ENCODE data around the gene HOXD3.

Gene HOXD3

GRCh38 chr2:176184749-176185148 lies 27.6 kb downstream of the HOXD3 start:
- DNase-seq, result no peak

DNA sequence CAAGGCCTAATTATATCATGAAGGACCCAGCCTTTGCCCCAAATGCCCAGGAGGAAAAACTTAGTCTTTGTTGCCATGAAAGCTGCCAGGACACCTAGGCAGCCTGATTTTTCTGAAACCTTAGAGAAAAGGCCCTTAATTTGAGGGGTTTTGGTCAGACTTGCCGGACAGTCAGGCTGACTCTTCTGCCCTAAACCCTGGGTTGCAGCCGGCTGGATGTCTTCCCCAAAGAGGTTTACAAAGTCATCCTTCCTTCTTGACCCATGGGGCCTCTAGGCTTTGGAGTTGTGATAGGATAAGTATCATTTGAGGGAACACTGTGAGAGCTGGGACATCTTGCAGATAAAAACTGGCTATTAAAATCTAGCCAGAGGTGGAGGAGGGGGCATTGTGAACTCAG lies 28.9 kb downstream of the HOXD3 start:
- no peak for DNase-seq

DNA sequence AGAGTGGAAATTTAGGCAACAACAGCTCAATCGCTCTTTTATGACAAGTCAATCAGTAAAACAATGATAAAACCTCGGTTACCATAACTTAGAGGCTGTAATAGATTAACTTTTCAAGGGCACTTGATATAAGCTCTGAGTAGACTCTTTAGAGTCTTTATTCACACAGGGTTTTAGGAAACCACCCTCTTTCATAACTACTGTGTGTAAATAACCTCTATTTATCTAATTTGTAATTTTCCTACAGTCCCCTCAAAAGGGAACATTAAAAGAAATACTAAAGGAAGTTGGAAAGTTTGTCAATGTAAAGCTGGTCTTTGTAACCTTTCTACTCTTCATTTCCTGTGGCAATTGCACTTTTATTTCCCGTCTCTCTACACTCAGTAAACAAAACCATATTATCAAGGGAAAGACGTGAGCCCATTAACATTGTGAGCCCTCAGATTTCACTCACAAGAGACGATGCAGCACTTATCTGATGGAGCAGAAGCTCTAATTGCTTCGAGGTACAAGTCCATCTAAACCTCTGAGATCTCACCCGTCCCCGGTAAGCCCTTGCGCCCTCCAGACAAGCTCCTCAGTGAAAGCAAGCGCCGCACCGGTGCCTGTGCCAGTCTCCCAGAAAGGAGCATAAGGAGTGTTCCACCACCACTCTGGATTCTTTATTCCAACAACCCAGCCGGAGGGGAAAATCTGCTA lies 30.2 kb downstream of the HOXD3 start:
- no peak for DNase-seq

GRCh38 chr2:176187899-176188773 lies 31.0 kb downstream of the HOXD3 start, which contains the start of gene HOXD1:
Gene HOXD1 (plus strand): TSS chr2:176188668. CDS start chr2:176188802, 134 bp downstream.
- no peak for DNase-seq

- no peak for DNase-seq
Measured at GRCh38 chr2:176188774-176189680, 31.9 kb downstream of the HOXD3 start.

GRCh38 chr2:176189681-176190641 lies 32.9 kb downstream of the HOXD3 start:
- DNase-seq, result no peak

DNA sequence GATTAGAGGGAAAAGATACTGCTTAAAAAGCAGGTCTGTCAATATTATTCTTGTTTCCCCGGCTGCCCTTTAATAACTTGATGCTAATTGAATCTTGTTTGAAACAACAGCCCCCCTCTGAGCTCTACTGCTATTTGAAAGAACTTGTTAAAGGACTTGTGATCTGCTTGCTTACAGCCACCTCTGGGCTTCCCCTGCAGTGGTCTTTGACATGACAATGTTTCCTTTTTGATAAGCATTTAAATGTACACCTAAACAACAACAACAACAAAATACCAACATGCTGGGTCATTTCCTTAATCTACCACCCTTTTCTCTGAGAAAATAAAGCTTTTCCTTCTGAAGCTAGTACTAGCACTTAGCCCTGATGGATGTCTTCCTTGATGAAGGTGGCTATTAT lies 35.2 kb downstream of the HOXD3 start:
- no peak for DNase-seq

GRCh38 chr2:176193048-176193447 lies 35.9 kb downstream of the HOXD3 start:
- DNase-seq, result no peak

- no peak for DNase-seq
Measured at GRCh38 chr2:176199902-176200301, 42.8 kb downstream of the HOXD3 start.

- DNase-seq, result no peak
Measured at GRCh38 chr2:176200971-176201370, 43.9 kb downstream of the HOXD3 start.

GRCh38 chr2:176202491-176202890 lies 45.4 kb downstream of the HOXD3 start:
- DNase-seq, result no peak

DNA sequence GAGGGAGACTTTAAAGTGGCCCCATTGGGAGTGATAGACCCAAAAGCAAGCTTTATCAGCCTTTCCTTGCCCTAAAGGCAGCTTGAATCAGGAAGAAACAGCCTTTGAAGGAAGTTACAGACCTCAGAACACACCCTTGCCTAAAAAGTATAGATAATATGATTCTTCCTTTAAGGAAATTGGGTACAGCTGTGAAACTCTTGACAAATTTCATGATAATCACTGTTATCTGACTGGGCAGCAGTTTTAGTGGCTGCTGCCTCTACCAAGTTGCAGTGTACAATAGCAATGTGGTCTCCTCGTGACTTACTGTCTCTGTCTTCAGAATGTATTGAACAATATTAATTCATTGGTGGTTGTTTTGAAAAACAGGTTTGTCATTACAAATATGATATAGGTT lies 48.0 kb downstream of the HOXD3 start:
- DNase-seq, result no peak

GRCh38 chr2:176206136-176206535 lies 49.0 kb downstream of the HOXD3 start:
- DNase-seq, result no peak

DNA sequence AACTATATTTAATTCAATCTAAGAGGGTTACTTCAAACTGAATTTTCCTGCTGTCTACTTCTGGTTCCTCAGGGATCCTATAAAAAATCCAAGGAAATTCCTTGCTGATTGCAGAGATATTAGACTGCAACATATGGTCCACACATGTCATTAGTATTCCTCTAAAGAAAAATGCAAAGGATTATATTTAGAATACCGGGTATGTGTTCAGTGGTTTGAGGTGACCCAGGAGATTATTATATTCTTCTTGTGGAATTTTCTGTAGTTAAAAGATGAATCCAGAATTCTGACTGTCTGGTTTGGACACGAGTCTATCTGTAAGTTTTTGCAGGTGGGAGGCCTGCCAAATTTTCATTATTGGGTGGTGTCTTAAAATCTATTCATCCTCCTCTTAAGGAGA lies 49.6 kb downstream of the HOXD3 start:
- DNase-seq, result no peak

DNA sequence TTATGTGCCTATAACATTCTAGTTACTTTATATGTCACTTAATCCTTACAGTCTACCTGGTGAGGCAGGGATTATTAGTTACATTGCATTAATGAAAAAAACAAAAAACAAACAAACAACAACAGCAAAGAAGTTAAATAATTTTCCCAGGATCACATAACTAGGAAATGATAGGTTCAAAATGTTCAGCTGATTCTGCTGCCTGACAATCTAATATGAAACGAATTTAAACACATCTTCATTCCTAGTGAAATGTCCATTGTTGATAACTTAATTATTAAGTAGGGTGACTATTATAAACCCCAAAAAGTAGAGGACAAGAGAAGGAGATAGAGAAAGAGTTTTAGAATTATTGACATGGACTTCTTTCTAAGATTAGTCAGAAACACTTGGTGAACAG lies 54.0 kb downstream of the HOXD3 start:
- no peak for DNase-seq

DNA sequence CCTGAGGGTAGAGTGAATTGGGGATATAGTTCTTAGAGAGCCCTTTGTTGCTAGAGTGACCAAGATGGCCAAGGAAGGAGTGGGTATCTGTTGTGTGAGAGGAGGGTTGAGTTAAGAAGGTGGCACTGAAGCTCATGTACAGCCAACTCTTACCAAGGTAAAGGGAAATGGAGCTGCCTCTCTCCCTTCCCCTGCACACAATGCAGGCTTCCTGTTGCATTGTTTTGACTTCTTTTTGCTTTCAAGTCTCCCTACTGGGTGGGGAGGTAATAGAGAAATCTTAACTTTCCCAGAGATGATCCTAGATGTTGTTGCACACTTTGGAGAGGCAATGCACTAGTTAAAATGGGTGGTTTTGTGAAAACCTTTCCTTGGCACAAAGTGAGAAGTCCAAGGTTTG lies 55.2 kb downstream of the HOXD3 start:
- no peak for DNase-seq

DNA sequence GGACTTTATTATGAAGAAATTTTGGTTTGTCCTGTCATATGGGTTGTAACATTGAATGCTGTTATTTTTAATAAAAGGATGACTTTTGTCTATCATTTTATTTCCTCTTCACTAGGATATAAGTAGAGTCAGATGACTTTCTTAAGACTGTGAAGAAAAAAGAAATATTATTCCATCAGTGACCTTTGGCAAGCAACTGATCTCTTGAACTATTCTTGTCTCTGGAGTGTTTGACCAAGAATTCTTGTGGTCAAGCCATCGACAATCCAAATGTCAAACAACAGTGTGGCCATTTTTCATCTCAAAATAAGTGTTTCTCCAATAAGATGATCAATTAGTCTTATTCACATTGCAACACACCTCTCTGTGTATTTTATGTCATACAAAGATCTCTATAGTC lies 56.3 kb downstream of the HOXD3 start:
- DNase-seq, result no peak

Measured in stimulated activated CD8-positive, alpha-beta memory T cell treated with anti-CD3 and anti-CD28 coated beads, Interleukin-4, amount 100 ng/mL, for 48 hours (primary cell).